GM23338 (cell line): ENCODE results near the gene MYOM3.

Source experiments
- CREB1 ChIP-seq: fragments of 250-450 bp; sonication (Bioruptor Pico); IDR thresholded peaks from 2 replicates; pipeline ENCODE4 v1.5.0; 2020; ENCODE audit warnings: low read depth, mild to moderate bottlenecking, moderate library complexity
- CTCF ChIP-seq, 2 experiments: fragments of 200-600 bp in 1 of 2; sonication (generic) in 1 of 2; conservative IDR thresholded peaks; 2 replicates each; pipeline versions ENCODE4 v1.5.1 to v1.6.1; 2016 to 2017; ENCODE audit warnings: antibody characterized with exemption in 2 of 2, low read depth in 2 of 2, mild to moderate bottlenecking in 2 of 2, moderate library complexity in 1 of 2
- ETS1 ChIP-seq: IDR thresholded peaks from 2 replicates; pipeline ENCODE4 v1.6.1; 2016; ENCODE audit warnings: antibody characterized with exemption
- EZH2 ChIP-seq: fragments of 200-600 bp; sonication (generic); IDR thresholded peaks from one replicate; pipeline ENCODE4 v1.8.0; 2017; ENCODE audit warnings: antibody characterized with exemption, mild to moderate bottlenecking, low read depth; ENCODE audit not compliant: unreplicated experiment
- EZH2phosphoT487 ChIP-seq: fragments of 200-600 bp; sonication (generic); IDR thresholded peaks from one replicate; pipeline ENCODE4 v1.8.1; 2018; ENCODE audit warnings: antibody characterized with exemption; ENCODE audit not compliant: unreplicated experiment
- JUNB ChIP-seq: IDR thresholded peaks from one replicate; pipeline ENCODE4 v1.6.1; 2016; ENCODE audit warnings: antibody characterized with exemption; ENCODE audit not compliant: unreplicated experiment
- NANOG ChIP-seq: IDR thresholded peaks from 2 replicates; pipeline ENCODE4 v1.6.1; 2016; ENCODE audit warnings: antibody characterized with exemption, borderline replicate concordance
- POLR2AphosphoS5 ChIP-seq: IDR thresholded peaks from 2 replicates; pipeline ENCODE4 v1.6.1; 2016; ENCODE audit warnings: antibody characterized with exemption, low read depth
- REST ChIP-seq: IDR thresholded peaks from one replicate; pipeline ENCODE4 v1.6.1; 2018; ENCODE audit warnings: antibody characterized with exemption; ENCODE audit not compliant: unreplicated experiment
- STAT1 ChIP-seq: IDR thresholded peaks from one replicate; pipeline ENCODE4 v1.6.1; 2016; ENCODE audit warnings: antibody characterized with exemption; ENCODE audit not compliant: unreplicated experiment
- ZNF114 ChIP-seq: fragments of 250-450 bp; sonication (Bioruptor Pico); IDR thresholded peaks from 2 replicates; pipeline ENCODE4 v1.5.0; 2020; ENCODE audit warnings: mild to moderate bottlenecking, moderate library complexity
- ZNF331 ChIP-seq: fragments of 250-450 bp; sonication (Bioruptor Pico); IDR thresholded peaks from 2 replicates; pipeline ENCODE4 v1.5.0; 2020; ENCODE audit warnings: low read depth, mild to moderate bottlenecking, moderate library complexity
- TF ChIP-seq, protein P1 (sequence below): fragments of 250-450 bp; sonication (Bioruptor Pico); IDR thresholded peaks from 2 replicates; pipeline ENCODE4 v1.5.0; 2020; ENCODE audit warnings: mild to moderate bottlenecking, moderate library complexity

DNA sequence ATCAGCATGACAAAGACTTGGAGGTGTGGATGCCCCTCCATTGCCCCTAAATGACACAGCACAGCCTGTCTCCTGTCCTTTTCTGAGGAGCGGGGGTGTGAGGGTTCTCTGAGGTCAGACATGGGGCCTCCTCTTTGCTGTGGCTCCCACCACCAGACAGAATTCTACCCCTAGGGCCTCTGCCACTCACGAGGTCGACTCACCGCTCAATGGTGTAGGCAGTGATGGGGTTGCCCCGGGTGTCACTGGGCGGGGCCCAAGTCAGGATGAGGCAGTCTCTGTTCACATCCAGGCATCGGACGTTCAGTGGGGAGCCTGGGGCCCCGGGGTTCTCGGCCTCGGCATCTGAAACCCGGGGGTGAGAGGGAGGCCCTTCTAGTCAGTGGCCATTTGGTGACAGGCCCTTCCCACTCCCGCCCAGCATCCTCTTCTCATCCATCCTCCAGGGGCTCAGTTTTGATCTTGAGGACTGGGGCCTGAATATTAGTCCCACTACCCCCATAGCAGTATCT is 19.9 kb downstream of the MYOM3 start:
- no peak for TF ChIP-seq POLR2AphosphoS5
- no peak for TF ChIP-seq CTCF (conservative IDR thresholded peaks at IDR 0.05; ENCODE audit: low read depth in 2 of 2)
- no peak for TF ChIP-seq NANOG
- TF ChIP-seq CREB1 (CRISPR knock-in tag), result no peak
- TF ChIP-seq EZH2, result no peak
- TF ChIP-seq REST, result no peak
- no peak for TF ChIP-seq ZNF331
- no peak for TF ChIP-seq EZH2phosphoT487
- no peak for TF ChIP-seq ETS1
- no peak for TF ChIP-seq ZNF114 (CRISPR knock-in tag)
- no peak for TF ChIP-seq STAT1
- TF ChIP-seq, protein P1, sequence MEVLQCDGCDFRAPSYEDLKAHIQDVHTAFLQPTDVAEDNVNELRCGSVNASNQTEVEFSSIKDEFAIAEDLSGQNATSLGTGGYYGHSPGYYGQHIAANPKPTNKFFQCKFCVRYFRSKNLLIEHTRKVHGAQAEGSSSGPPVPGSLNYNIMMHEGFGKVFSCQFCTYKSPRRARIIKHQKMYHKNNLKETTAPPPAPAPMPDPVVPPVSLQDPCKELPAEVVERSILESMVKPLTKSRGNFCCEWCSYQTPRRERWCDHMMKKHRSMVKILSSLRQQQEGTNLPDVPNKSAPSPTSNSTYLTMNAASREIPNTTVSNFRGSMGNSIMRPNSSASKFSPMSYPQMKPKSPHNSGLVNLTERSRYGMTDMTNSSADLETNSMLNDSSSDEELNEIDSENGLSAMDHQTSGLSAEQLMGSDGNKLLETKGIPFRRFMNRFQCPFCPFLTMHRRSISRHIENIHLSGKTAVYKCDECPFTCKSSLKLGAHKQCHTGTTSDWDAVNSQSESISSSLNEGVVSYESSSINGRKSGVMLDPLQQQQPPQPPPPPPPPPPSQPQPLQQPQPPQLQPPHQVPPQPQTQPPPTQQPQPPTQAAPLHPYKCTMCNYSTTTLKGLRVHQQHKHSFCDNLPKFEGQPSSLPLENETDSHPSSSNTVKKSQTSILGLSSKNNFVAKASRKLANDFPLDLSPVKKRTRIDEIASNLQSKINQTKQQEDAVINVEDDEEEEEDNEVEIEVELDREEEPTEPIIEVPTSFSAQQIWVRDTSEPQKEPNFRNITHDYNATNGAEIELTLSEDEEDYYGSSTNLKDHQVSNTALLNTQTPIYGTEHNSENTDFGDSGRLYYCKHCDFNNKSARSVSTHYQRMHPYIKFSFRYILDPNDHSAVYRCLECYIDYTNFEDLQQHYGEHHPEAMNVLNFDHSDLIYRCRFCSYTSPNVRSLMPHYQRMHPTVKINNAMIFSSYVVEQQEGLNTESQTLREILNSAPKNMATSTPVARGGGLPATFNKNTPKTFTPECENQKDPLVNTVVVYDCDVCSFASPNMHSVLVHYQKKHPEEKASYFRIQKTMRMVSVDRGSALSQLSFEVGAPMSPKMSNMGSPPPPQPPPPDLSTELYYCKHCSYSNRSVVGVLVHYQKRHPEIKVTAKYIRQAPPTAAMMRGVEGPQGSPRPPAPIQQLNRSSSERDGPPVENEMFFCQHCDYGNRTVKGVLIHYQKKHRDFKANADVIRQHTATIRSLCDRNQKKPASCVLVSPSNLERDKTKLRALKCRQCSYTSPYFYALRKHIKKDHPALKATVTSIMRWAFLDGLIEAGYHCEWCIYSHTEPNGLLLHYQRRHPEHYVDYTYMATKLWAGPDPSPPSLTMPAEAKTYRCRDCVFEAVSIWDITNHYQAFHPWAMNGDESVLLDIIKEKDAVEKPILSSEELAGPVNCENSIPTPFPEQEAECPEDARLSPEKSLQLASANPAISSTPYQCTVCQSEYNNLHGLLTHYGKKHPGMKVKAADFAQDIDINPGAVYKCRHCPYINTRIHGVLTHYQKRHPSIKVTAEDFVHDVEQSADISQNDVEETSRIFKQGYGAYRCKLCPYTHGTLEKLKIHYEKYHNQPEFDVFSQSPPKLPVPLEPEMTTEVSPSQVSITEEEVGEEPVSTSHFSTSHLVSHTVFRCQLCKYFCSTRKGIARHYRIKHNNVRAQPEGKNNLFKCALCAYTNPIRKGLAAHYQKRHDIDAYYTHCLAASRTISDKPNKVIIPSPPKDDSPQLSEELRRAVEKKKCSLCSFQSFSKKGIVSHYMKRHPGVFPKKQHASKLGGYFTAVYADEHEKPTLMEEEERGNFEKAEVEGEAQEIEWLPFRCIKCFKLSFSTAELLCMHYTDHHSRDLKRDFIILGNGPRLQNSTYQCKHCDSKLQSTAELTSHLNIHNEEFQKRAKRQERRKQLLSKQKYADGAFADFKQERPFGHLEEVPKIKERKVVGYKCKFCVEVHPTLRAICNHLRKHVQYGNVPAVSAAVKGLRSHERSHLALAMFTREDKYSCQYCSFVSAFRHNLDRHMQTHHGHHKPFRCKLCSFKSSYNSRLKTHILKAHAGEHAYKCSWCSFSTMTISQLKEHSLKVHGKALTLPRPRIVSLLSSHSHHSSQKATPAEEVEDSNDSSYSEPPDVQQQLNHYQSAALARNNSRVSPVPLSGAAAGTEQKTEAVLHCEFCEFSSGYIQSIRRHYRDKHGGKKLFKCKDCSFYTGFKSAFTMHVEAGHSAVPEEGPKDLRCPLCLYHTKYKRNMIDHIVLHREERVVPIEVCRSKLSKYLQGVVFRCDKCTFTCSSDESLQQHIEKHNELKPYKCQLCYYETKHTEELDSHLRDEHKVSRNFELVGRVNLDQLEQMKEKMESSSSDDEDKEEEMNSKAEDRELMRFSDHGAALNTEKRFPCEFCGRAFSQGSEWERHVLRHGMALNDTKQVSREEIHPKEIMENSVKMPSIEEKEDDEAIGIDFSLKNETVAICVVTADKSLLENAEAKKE, result no peak
- no peak for TF ChIP-seq JUNB
